GM18526 (cell line): ENCODE results near the gene CDK4.

Experiments
- POLR2A ChIP-seq: IDR thresholded peaks from 3 replicates; pipeline ENCODE4 v1.6.1; 2011; ENCODE audit not compliant: insufficient read length; ENCODE audit errors: extremely low read depth

Gene CDK4

GRCh38 chr12:57751788-57752667 is at the start of gene CDK4:
Gene CDK4 (minus strand): TSS chr12:57752310. CDS start chr12:57751717, 593 bp downstream.
- peak; percentile 69 for TF ChIP-seq POLR2A

GRCh38 chr12:57800965-57801364 is 48.9 kb upstream of the CDK4 start:
- TF ChIP-seq POLR2A: no peak

- no peak for TF ChIP-seq POLR2A
Observed at GRCh38 chr12:57797933-57798332, 45.8 kb upstream of the CDK4 start.

- no peak for TF ChIP-seq POLR2A
Observed at GRCh38 chr12:57796996-57797395, 44.9 kb upstream of the CDK4 start.

GRCh38 chr12:57795354-57795753 is 43.2 kb upstream of the CDK4 start:
- TF ChIP-seq POLR2A: no peak

- no peak for TF ChIP-seq POLR2A
Observed at GRCh38 chr12:57793920-57794319, 41.8 kb upstream of the CDK4 start.

GRCh38 chr12:57783861-57784260 is 31.8 kb upstream of the CDK4 start:
- TF ChIP-seq POLR2A: no peak

GRCh38 chr12:57783466-57783801 is 31.3 kb upstream of the CDK4 start:
- no peak for TF ChIP-seq POLR2A

GRCh38 chr12:57782608-57783465 is 30.7 kb upstream of the CDK4 start, which contains the start of gene TSFM:
Gene TSFM (plus strand): TSS chr12:57782787. CDS start chr12:57782802, 15 bp downstream.
- peak; percentile 92 for TF ChIP-seq POLR2A

GRCh38 chr12:57782243-57782607 is 30.1 kb upstream of the CDK4 start:
- no peak for TF ChIP-seq POLR2A

- no peak for TF ChIP-seq POLR2A
Observed at GRCh38 chr12:57781801-57782200, 29.7 kb upstream of the CDK4 start.

GRCh38 chr12:57781244-57781643 is 29.1 kb upstream of the CDK4 start:
- no peak for TF ChIP-seq POLR2A

GRCh38 chr12:57780284-57780897 is 28.3 kb upstream of the CDK4 start:
- TF ChIP-seq POLR2A: no peak

- no peak for TF ChIP-seq POLR2A
Observed at GRCh38 chr12:57779736-57780135, 27.6 kb upstream of the CDK4 start.

GRCh38 chr12:57777911-57778310 is 25.8 kb upstream of the CDK4 start:
- TF ChIP-seq POLR2A: no peak

GRCh38 chr12:57777367-57777766 is 25.3 kb upstream of the CDK4 start:
- TF ChIP-seq POLR2A: no peak
